ENCODE results near the gene CDKN1B. TPM values are rescaled to one million over a fixed set of nuclear protein-coding genes. Genes with fewer than 3 reads are reported as not detected.
"Not testable (repeated sequence)": the region's sequence is repeated elsewhere in the genome, so short reads cannot be mapped to it uniquely, and the experiment has no call there.

CDKN1B gene
- total RNA-seq, 1 donor from 2014 or later = 143 TPM

- no peak for DNase-seq
Measured at GRCh38 chr12:12724421-12725085, 7.4 kb downstream of the CDKN1B start.

- DNase-seq = peak; percentile 93
Measured at GRCh38 chr12:12725086-12725955, 8.2 kb downstream of the CDKN1B start.

GRCh38 chr12:12725956-12726554 lies 8.9 kb downstream of the CDKN1B start:
- no peak for DNase-seq

DNA sequence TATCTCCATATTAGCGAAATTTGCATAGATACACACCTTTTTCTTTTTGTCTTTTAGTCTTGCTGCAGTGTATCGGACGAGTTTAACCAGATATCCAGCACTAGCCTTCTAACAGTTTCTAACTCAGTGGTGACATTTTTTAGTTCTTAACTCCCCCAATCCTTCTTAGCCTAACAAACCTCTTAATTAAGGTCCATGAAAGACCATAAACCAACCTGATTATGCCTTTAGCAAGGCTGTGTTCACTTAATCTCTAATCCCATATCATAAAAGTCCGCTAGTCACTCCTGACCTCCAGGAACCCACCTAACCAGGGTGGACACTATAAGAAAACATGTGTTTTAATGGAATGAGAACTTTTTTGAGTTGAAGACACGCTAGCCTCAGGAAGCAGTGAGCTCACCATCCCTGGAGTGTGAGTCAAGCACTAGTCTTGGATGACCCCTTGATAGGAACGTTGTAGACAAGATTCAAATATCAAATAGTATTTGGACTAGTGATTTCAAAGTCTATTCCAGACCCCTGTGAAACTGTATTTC lies 9.5 kb downstream of the CDKN1B start:
- DNase-seq = no peak

- no peak for DNase-seq
Measured at GRCh38 chr12:12731178-12731577, 14.0 kb downstream of the CDKN1B start.

GRCh38 chr12:12731785-12732184 lies 14.6 kb downstream of the CDKN1B start:
- no peak for DNase-seq

DNA sequence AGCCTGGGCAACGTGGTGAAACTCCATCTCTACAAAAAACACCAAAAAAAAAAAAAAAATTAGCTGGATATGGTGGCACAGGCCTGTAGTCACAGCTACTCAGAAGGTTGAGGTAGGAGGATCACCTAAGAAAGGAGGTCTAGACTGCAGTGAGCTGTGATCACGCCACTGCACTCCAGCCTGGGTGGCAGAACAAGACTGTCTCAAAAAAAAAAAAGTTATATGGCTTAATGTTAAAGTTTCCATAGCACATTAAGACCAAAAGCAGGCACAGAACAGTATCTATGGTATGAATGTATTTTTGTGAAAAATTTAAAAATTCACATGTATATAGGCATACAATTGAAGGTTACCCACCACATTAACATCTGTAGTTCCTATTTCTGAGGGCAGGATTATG lies 15.9 kb downstream of the CDKN1B start:
- no peak for DNase-seq

DNA sequence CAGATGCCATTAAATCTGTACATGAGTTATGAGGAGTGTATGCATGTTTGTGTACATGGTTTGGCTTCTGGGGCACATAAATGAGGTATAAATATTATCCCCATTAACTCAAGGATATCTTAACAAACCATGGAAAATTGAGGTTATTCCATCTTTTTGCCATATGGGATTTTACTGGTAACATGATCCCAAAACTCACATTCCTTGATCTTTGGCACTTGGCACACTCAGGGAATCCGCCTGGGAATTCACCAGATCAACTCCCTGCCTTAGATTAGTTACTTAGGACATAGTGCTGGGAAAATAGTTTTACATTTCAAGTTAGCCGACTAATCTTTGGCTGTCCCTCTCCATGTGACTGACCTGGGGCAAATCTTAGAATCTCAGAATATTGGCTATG lies 16.9 kb downstream of the CDKN1B start:
- DNase-seq = no peak

DNA sequence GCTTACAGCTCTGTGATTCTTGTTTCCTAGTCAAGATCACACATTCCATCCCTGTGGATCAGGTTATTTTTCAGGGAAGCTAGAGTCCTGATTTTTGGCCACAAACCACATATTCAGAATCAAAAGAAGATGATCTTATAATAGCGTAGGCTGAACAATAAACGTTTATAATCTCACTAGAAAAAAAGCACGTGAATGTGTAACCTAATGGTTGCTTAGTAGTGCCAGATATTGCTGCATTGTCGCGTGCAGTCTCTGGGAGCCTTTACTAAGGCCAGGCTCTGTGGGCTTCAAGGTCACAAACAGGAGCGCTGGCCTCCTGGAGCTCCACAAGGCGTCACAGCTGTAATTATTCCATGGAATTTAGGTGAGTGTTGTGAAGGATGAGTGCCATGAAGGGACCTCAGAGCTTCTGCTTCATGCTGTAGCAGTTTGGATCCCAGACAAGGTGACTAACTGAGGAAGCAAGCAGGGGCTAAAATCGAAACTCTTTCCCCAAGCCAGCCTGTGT lies 17.4 kb downstream of the CDKN1B start:
- no peak for DNase-seq

DNA sequence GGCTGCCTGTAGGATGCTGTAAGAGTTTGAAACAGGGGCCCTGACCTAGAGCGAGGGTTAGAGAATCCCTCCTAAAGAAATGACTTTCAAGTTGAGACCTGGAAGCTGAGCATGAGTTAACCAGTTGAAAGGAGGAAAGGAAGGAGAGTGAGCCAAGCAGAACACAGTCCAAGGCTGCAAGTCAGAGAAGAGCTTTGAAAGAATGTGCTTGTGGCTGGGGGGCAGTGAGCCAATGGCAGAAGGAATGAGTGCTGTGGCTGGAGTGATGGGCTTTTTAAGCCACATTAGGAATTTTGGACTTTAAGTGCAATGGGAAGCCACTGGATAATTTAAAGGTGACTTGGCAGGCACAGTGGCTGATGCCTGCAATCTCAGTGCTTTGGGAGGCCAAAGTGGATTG lies 18.1 kb downstream of the CDKN1B start:
- no peak for DNase-seq

DNA sequence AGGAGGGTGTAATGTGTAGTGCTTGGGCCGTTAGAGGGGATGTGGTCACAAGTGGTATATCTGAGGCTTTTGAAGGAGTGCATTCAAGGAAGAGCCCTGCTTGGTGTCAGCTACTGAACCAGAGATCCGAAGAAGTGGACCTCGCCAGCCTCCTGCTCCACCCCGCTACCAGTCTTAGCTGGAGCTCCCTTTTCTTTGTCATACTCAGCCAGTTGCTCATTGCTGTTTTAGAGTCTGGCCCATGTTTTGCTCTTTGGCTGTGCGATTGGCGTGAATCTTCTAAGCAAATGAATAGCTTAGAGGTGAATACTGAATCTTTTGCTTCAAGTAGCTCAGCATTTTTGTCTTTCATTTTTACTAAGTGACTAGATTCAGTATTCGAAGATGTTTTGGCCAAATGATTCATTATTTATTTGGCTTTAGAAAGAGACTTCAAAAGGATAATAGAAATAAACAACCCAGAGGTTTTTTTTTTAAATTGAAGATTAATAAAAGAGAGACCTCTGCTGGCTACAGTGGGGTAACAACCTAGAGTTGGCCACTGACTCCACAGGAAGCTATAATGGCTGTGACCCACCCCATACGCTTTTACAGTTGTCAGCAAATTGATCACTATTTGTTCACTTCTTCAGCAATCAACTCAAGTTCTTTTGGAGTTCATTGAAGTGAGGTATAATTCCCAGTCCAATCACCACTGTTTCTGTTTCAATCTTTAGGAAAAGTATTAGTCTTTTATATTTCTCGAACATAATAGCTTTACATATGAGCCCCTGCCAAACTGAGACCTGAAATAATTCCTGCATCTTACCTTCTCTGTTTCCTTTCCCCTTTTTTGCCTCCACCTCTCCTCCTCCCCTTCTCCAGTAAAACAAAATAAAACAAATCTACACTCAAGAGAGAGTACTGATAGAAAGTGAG lies 19.9 kb downstream of the CDKN1B start:
- DNase-seq = no peak

DNA sequence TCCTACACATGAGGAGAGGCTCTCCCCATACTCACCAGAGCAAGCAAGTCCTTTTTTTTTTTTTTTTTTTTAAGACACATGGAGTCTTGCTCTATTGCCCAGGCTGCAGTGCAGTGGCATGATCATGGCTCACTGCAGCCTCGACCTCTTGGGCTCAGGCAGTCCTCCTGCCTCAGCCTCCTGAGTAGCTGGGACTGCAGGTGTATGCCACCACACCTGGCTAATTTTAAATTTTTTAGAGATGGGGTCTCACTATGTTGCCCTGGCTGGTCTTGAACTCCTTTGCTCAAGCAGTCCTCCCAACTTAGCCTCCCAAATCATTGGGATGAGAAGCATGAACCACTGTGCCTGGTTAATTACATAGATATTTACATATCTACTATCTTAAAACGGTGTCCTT lies 21.0 kb downstream of the CDKN1B start:
- not testable (repeated sequence) for DNase-seq

DNA sequence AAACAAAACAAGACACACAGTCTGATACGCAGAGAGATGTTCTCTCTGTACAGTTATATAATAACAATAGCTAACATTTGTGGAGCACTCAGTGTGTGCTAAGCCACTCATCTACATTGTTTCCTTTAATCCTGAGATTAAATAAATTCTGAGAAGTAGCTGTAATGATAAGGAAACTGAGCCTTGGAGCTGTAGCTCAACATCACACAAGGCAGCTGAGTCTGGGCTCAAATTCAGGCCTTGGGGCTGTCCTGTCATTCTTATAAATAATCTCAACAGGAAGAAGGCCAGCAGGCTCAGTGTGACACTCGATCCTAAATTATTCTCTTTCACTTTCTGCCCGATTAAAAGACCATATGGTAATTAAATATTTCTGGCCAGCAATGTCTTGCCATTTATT lies 24.5 kb downstream of the CDKN1B start:
- no peak for DNase-seq

- DNase-seq = no peak
Measured at GRCh38 chr12:12744546-12745305, 27.6 kb downstream of the CDKN1B start.

GRCh38 chr12:12745576-12746211 lies 28.5 kb downstream of the CDKN1B start:
- DNase-seq = no peak

DNA sequence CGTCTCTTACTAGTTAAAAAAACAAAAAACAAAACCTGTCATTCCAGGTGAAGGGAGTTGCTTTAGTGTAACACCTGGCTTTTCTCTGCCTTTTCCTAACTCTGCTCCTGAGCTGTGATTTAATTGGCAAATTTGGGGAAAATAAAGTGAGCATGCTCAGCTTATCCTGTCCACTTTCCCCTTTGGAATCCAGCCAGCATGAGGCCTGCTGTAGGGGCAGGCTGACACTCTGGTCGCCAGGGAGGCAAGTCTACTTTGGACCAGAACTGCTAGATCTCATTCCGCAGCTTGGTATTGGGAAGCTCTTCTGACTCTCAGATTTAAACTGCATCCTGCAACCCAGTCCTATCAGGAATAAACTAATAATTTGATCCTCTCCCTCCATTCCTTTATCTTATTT lies 30.1 kb downstream of the CDKN1B start:
- DNase-seq = no peak

GRCh38 chr12:12748044-12748443 lies 30.9 kb downstream of the CDKN1B start:
- no peak for DNase-seq

- DNase-seq = no peak
Measured at GRCh38 chr12:12749433-12749832, 32.3 kb downstream of the CDKN1B start.

- DNase-seq = no peak
Measured at GRCh38 chr12:12755923-12756322, 38.8 kb downstream of the CDKN1B start.

GRCh38 chr12:12757121-12757520 lies 40.0 kb downstream of the CDKN1B start:
- DNase-seq = no peak
